GM23338 (cell line): Measurements from ENCODE around the gene RNLS. TPM values are rescaled to one million over a fixed set of nuclear protein-coding genes. Genes with fewer than 3 reads are reported as not detected.

Experiments
- ATAC-seq: fragments of 200-7000 bp; cut with Tn5 transposase; 3 replicates; pipeline ENCODE4 v1.9.1; 2020
- DNase-seq: peaks from one replicate; pipeline ENCODE4 v3.0.0-alpha.2; 2015; ENCODE audit warnings: low spot score
- H2AFZ ChIP-seq: fragments of 200-600 bp; sonication (generic); 2 replicates; pipeline ENCODE4 v1.8.0; 2016; ENCODE audit warnings: antibody characterized with exemption, mild to moderate bottlenecking, moderate library complexity
- H3F3A ChIP-seq: fragments of 200-600 bp; sonication (generic); replicated peaks from 2 replicates; pipeline ENCODE4 v1.8.0; 2017; ENCODE audit warnings: antibody characterized with exemption, mixed run types, low read depth
- H3K27ac ChIP-seq: fragments of 200-600 bp; sonication (generic); 2 replicates; pipeline ENCODE4 v1.6.1; 2016; ENCODE audit warnings: low read depth
- H3K27me3 ChIP-seq: fragments of 200-600 bp; sonication (generic); 2 replicates; pipeline ENCODE4 v1.8.0; 2016; ENCODE audit warnings: mild to moderate bottlenecking, mixed run types, moderate library complexity; ENCODE audit not compliant: insufficient read depth
- H3K36me3 ChIP-seq: fragments of 200-600 bp; sonication (generic); 2 replicates; pipeline ENCODE4 v1.8.0; 2016; ENCODE audit warnings: mild to moderate bottlenecking; ENCODE audit not compliant: insufficient read depth
- H3K4me1 ChIP-seq: fragments of 200-600 bp; sonication (generic); 2 replicates; pipeline ENCODE4 v1.8.0; 2016; ENCODE audit warnings: mild to moderate bottlenecking, moderate library complexity; ENCODE audit not compliant: insufficient read depth
- H3K4me2 ChIP-seq: fragments of 200-600 bp; sonication (generic); 2 replicates; pipeline ENCODE4 v1.7.1; 2017; ENCODE audit warnings: mixed run types
- H3K4me3 ChIP-seq: fragments of 200-600 bp; sonication (generic); 2 replicates; pipeline ENCODE4 v1.6.1; 2016; ENCODE audit warnings: mixed run types
- H3K79me2 ChIP-seq: fragments of 200-600 bp; sonication (generic); replicated peaks from 2 replicates; pipeline ENCODE4 v1.8.0; 2017; ENCODE audit warnings: mild to moderate bottlenecking; ENCODE audit not compliant: insufficient read depth
- H3K9me2 ChIP-seq: fragments of 200-600 bp; sonication (generic); 2 replicates; pipeline ENCODE4 v1.8.0; 2017; ENCODE audit not compliant: insufficient read depth
- H4K20me1 ChIP-seq: fragments of 200-600 bp; sonication (generic); replicated peaks from 2 replicates; pipeline ENCODE4 v1.8.0; 2017; ENCODE audit warnings: mild to moderate bottlenecking; ENCODE audit not compliant: insufficient read depth
- H3K27ac Mint-ChIP-seq: 2 replicates; pipeline ENCODE4 v1.8.0; 2020; ENCODE audit warnings: inconsistent platforms, mild to moderate bottlenecking, moderate library complexity, mixed read lengths
- H3K27me3 Mint-ChIP-seq: 3 replicates; pipeline ENCODE4 v1.8.0; 2022; ENCODE audit warnings: low read depth, mild to moderate bottlenecking, moderate library complexity, mixed read lengths, inconsistent platforms; ENCODE audit not compliant: insufficient read depth, poor library complexity
- H3K36me3 Mint-ChIP-seq: 3 replicates; pipeline ENCODE4 v1.8.0; 2021; ENCODE audit warnings: low read depth, mild to moderate bottlenecking, inconsistent platforms, moderate library complexity, mixed read lengths
- H3K4me1 Mint-ChIP-seq: 3 replicates; pipeline ENCODE4 v1.8.0; 2020; ENCODE audit warnings: mild to moderate bottlenecking, inconsistent platforms, mixed read lengths
- H3K4me3 Mint-ChIP-seq: 3 replicates; pipeline ENCODE4 v1.8.0; 2021; ENCODE audit warnings: moderate library complexity, mild to moderate bottlenecking, inconsistent platforms, mixed read lengths
- H3K9me3 Mint-ChIP-seq: 3 replicates; pipeline ENCODE4 v1.8.0; 2020; ENCODE audit warnings: moderate library complexity, mild to moderate bottlenecking, inconsistent platforms, mixed read lengths
- CREB1 ChIP-seq: fragments of 250-450 bp; sonication (Bioruptor Pico); IDR thresholded peaks from 2 replicates; pipeline ENCODE4 v1.5.0; 2020; ENCODE audit warnings: low read depth, mild to moderate bottlenecking, moderate library complexity
- ETS1 ChIP-seq: IDR thresholded peaks from 2 replicates; pipeline ENCODE4 v1.6.1; 2016; ENCODE audit warnings: antibody characterized with exemption
- EZH2 ChIP-seq: fragments of 200-600 bp; sonication (generic); IDR thresholded peaks from one replicate; pipeline ENCODE4 v1.8.0; 2017; ENCODE audit warnings: antibody characterized with exemption, mild to moderate bottlenecking, low read depth; ENCODE audit not compliant: unreplicated experiment
- EZH2phosphoT487 ChIP-seq: fragments of 200-600 bp; sonication (generic); IDR thresholded peaks from one replicate; pipeline ENCODE4 v1.8.1; 2018; ENCODE audit warnings: antibody characterized with exemption; ENCODE audit not compliant: unreplicated experiment
- JUNB ChIP-seq: IDR thresholded peaks from one replicate; pipeline ENCODE4 v1.6.1; 2016; ENCODE audit warnings: antibody characterized with exemption; ENCODE audit not compliant: unreplicated experiment
- NANOG ChIP-seq: IDR thresholded peaks from 2 replicates; pipeline ENCODE4 v1.6.1; 2016; ENCODE audit warnings: antibody characterized with exemption, borderline replicate concordance
- POLR2AphosphoS5 ChIP-seq: IDR thresholded peaks from 2 replicates; pipeline ENCODE4 v1.6.1; 2016; ENCODE audit warnings: antibody characterized with exemption, low read depth
- REST ChIP-seq: IDR thresholded peaks from one replicate; pipeline ENCODE4 v1.6.1; 2018; ENCODE audit warnings: antibody characterized with exemption; ENCODE audit not compliant: unreplicated experiment
- STAT1 ChIP-seq: IDR thresholded peaks from one replicate; pipeline ENCODE4 v1.6.1; 2016; ENCODE audit warnings: antibody characterized with exemption; ENCODE audit not compliant: unreplicated experiment
- ZNF114 ChIP-seq: fragments of 250-450 bp; sonication (Bioruptor Pico); IDR thresholded peaks from 2 replicates; pipeline ENCODE4 v1.5.0; 2020; ENCODE audit warnings: mild to moderate bottlenecking, moderate library complexity
- ZNF331 ChIP-seq: fragments of 250-450 bp; sonication (Bioruptor Pico); IDR thresholded peaks from 2 replicates; pipeline ENCODE4 v1.5.0; 2020; ENCODE audit warnings: low read depth, mild to moderate bottlenecking, moderate library complexity
- ZNF462 ChIP-seq: fragments of 250-450 bp; sonication (Bioruptor Pico); IDR thresholded peaks from 2 replicates; pipeline ENCODE4 v1.5.0; 2020; ENCODE audit warnings: mild to moderate bottlenecking, moderate library complexity
- polyA plus RNA-seq: library from polyadenylated mRNA; unstranded; fragments of >200 nt; fragmentation: Nextera tagmentation; extraction: Ambion mirVana; gene quantifications from 2 replicates; pipeline ENCODE4 v1.2.1, GENCODE V29; 2016
- total RNA-seq: library from RNA; depleted of rRNA; stranded (reverse); fragments of >200 nt; shearing (Covaris generic); gene quantifications from 2 replicates; pipeline ENCODE4 v1.2.3, GENCODE V29; 2014

RNLS gene
- total and polyA plus RNA-seq, 2 experiments from 2014 or later: 8.8 to 15.2 TPM

- TF ChIP-seq CREB1 (CRISPR knock-in tag): no peak
- DNase-seq: no peak
- H3K36me3 ChIP-seq: no peaks in the 10 kb centered on the region
- ATAC-seq: no peak
- H3K79me2 ChIP-seq: no peaks in the 10 kb centered on the region
- H3K4me2 ChIP-seq: no peak overlapping the region
- H3K9me2 ChIP-seq: no peaks in the 10 kb centered on the region
- no peaks in the 10 kb centered on the region for H4K20me1 ChIP-seq
- no peaks in the 10 kb centered on the region for H3K27me3 ChIP-seq
- H3K4me3 ChIP-seq: no peak overlapping the region
- no peaks in the 10 kb centered on the region for H3F3A ChIP-seq
- Mint-ChIP-seq H3K4me3 (no peak overlapping the region), H3K9me3 (no peaks in the 10 kb centered on the region), H3K36me3 (no peaks in the 10 kb centered on the region), H3K27me3 (no peaks in the 10 kb centered on the region), H3K4me1 (no peaks in the 10 kb centered on the region), H3K27ac (no peak overlapping the region)
- H3K4me1 ChIP-seq: no peaks in the 10 kb centered on the region
- no peak overlapping the region for H3K27ac ChIP-seq
- H2AFZ ChIP-seq: no peak overlapping the region
Measured at GRCh38 chr10:88431103-88431502, 152.0 kb downstream of the RNLS start.

GRCh38 chr10:88428976-88429375, 154.1 kb downstream of the RNLS start:
- Mint-ChIP-seq H3K4me1 (no peaks in the 10 kb centered on the region), H3K27ac (no peak overlapping the region), H3K27me3 (no peaks in the 10 kb centered on the region), H3K36me3 (no peaks in the 10 kb centered on the region), H3K9me3 (no peaks in the 10 kb centered on the region), H3K4me3 (no peak overlapping the region)
- no peak overlapping the region for H3K4me2 ChIP-seq
- H3K4me3 ChIP-seq: no peak overlapping the region
- H3K36me3 ChIP-seq: no peaks in the 10 kb centered on the region
- H3K27me3 ChIP-seq: no peaks in the 10 kb centered on the region
- TF ChIP-seq JUNB (no peak), EZH2 (no peak), ETS1 (no peak), NANOG (no peak), EZH2phosphoT487 (no peak), ZNF462 (CRISPR knock-in tag) (no peak), POLR2AphosphoS5 (no peak), ZNF114 (CRISPR knock-in tag) (no peak), ZNF331 (no peak), REST (no peak), STAT1 (no peak)
- no peaks in the 10 kb centered on the region for H3F3A ChIP-seq
- ATAC-seq (no peak), DNase-seq (no peak)
- no peak overlapping the region for H3K27ac ChIP-seq
- no peaks in the 10 kb centered on the region for H3K9me2 ChIP-seq
- H3K4me1 ChIP-seq: no peaks in the 10 kb centered on the region
- no peaks in the 10 kb centered on the region for H4K20me1 ChIP-seq
- H3K79me2 ChIP-seq: no peaks in the 10 kb centered on the region
- no peak overlapping the region for H2AFZ ChIP-seq
